ENCODE data around the gene HSPA12B. TPM values are rescaled to one million over a fixed set of nuclear protein-coding genes. Genes with fewer than 3 reads are reported as not detected.

HSPA12B gene
- polyA plus RNA-seq, 2 of the 4 experiments (the other 2 are of a cell fraction) = 0.37 to 1.2 TPM

- TF ChIP-seq FOSL2 (IDR thresholded peaks at IDR 0.05) (no peak), FOSL2 (CRISPR knock-in tag; IDR thresholded peaks at IDR 0.05) (no peak)
Measured at GRCh38 chr20:3729378-3729777, 3.1 kb upstream of the HSPA12B start (continued).

- H3K4me2 ChIP-seq = no peak overlapping the region
- WGBS (ENCODE audit: missing lambda C conversion rate) = 49% methylated on average over 8 of the region's 8 CpGs
- FAIRE-seq (no peak), ATAC-seq (no peak; a peak in 1 of 6 replicates), DNase-seq (ENCODE audit: low read depth in 1 of 2, low spot score in 1 of 2) (no peak)
- ChIA-PET POLR2A (no interaction called here), CTCF (interaction anchor here (0.7 to 72.1 kb wide), 6 partner anchors 19 to 164 kb away, joined by 3 to 2233 read pairs (median 18); partner anchors contain the start of genes ADAM33, ADISSP, AP5S1 and CENPB)
- no peak overlapping the region for H3K27ac ChIP-seq
- no peak overlapping the region for H3K4me3 ChIP-seq
- peaks cover 17% of the 10 kb centered on the region for H3K4me1 ChIP-seq
- no peak for TF ChIP-seq FOSB (CRISPR knock-in tag; IDR thresholded peaks at IDR 0.05)
- TF ChIP-seq HMGXB4 (CRISPR knock-in tag; IDR thresholded peaks at IDR 0.05; ENCODE audit: borderline replicate concordance) = no peak
- TF ChIP-seq HOXB13 (CRISPR knock-in tag; IDR thresholded peaks at IDR 0.05; ENCODE audit: low read depth) = no peak
- no peak for TF ChIP-seq RNF2 (IDR thresholded peaks at IDR 0.05; ENCODE audit: borderline replicate concordance, low read depth)
- no peaks in the 10 kb centered on the region for H3K9me3 ChIP-seq
Measured at GRCh38 chr20:3729811-3730540, 2.5 kb upstream of the HSPA12B start.

GRCh38 chr20:3730803-3731672 is 1.4 kb upstream of the HSPA12B start:
- FAIRE-seq (no peak), DNase-seq (ENCODE audit: low read depth in 1 of 2, low spot score in 1 of 2) (no peak), ATAC-seq (no peak)
- Histone ChIP-seq H3K9me3 (no peaks in the 10 kb centered on the region), H3K4me3 (no peak overlapping the region), H3K4me2 (no peak overlapping the region), H3K27ac (no peak overlapping the region), H3K4me1 (peaks cover 17% of the 10 kb centered on the region)
- TF ChIP-seq E2F6 (IDR thresholded peaks at IDR 0.05; ENCODE audit: borderline replicate concordance, low read depth) = no peak
- no peak for TF ChIP-seq KDM5A (IDR thresholded peaks at IDR 0.05)
- TF ChIP-seq HEYL (CRISPR knock-in tag; IDR thresholded peaks at IDR 0.05) = no peak
- no peak for TF ChIP-seq HOXA7 (CRISPR knock-in tag; IDR thresholded peaks at IDR 0.05)
- TF ChIP-seq PBX3 (IDR thresholded peaks at IDR 0.05) = no peak
- TF ChIP-seq MAZ (IDR thresholded peaks at IDR 0.05; ENCODE audit: borderline replicate concordance, low read depth, low read length) = no peak
- TF ChIP-seq BCL3 (IDR thresholded peaks at IDR 0.05) = no peak
- 73% methylated on average over 12 of the region's 12 CpGs for WGBS (ENCODE audit: missing lambda C conversion rate)
- POLR2A ChIA-PET = no interaction called here
- CTCF ChIA-PET = interaction anchor here (0.8 to 72.1 kb wide), 7 partner anchors 15 to 168 kb away, joined by 3 to 2233 read pairs (median 7); partner anchors contain the start of genes ADAM33, ADISSP, AP5S1 and CENPB
